ENCODE results near the gene KRT36.

- TF ChIP-seq CTCF (conservative IDR thresholded peaks at IDR 0.05; ENCODE audit: low read length) (no peak), EZH2phosphoT487 (IDR thresholded peaks at IDR 0.05; ENCODE audit: borderline replicate concordance) (no peak)
Observed at GRCh38 chr17:41527063-41528023, 37.6 kb upstream of the KRT36 start.

Measured in Loucy (cell line).